B cell (primary cell): ENCODE data around the gene PCOLCE2. TPM values are rescaled to one million over a fixed set of nuclear protein-coding genes. Genes with fewer than 3 reads are reported as not detected.

Experiments
- ATAC-seq: fragments of 200-7000 bp; cut with Tn5 transposase; one replicate; pipeline ENCODE4 v1.10.0; 2021; ENCODE audit warnings: low read depth, mild to moderate bottlenecking, moderate number of reproducible peaks, moderate library complexity
- CTCF ChIA-PET: fragments of 350-600 bp; sonication (Branson Sonifier 250); formaldehyde crosslinking; loops from one replicate; lab custom pipeline; 2021; ENCODE audit warnings: antibody characterized with exemption, inconsistent platforms; lab: Charles Lee
- POLR2A ChIA-PET: fragments of 350-600 bp; sonication (Branson Sonifier 250); formaldehyde crosslinking; loops from one replicate; lab custom pipeline; 2021; ENCODE audit warnings: antibody characterized with exemption; lab: Charles Lee
- DNase-seq: peaks from one replicate; pipeline ENCODE4 v3.0.0; 2013
- H2AFZ ChIP-seq: 2 replicates; pipeline ENCODE4 v1.6.1; 2012; ENCODE audit warnings: mild to moderate bottlenecking, low read depth, low read length; ENCODE audit not compliant: insufficient read depth, poor library complexity, severe bottlenecking
- H3K27ac ChIP-seq, 2 donors: 1 replicate in 1 of 2; 2 replicates in 1 of 2; pipeline ENCODE4 v1.5.1; 2012 to 2013; ENCODE audit warnings: low read length in 2 of 2, mild to moderate bottlenecking in 2 of 2, moderate library complexity in 1 of 2
- H3K27me3 ChIP-seq, 4 experiments: fragments of 200-600 bp in 1 of 4; sonication (generic) in 1 of 4; replicated peaks in 1 of 4; 1 replicate in 2 of 4; 2 replicates in 2 of 4; pipeline versions ENCODE4 v1.6.1 to v1.7.0; 2013 to 2016; ENCODE audit warnings: low read length in 3 of 4, mild to moderate bottlenecking in 2 of 4, mixed read lengths in 1 of 4, moderate library complexity in 1 of 4; ENCODE audit not compliant: insufficient read depth in 4 of 4, control insufficient read depth in 3 of 4; ENCODE audit errors: control extremely low read depth in 1 of 4
- H3K36me3 ChIP-seq, 2 experiments: replicated peaks in 1 of 2; 1 replicate in 1 of 2; 2 replicates in 1 of 2; pipeline versions ENCODE4 v1.6.1 to v1.7.1; 2013; ENCODE audit warnings: low read length in 1 of 2; ENCODE audit not compliant: insufficient read depth in 2 of 2, control insufficient read depth in 1 of 2; ENCODE audit errors: control extremely low read depth in 1 of 2, extremely low read depth in 1 of 2
- H3K4me1 ChIP-seq, 2 donors: fragments of 200-600 bp in 1 of 2; sonication (generic) in 1 of 2; 1 replicate in 1 of 2; 2 replicates in 1 of 2; pipeline versions ENCODE4 v1.5.1 to v1.6.1; 2013 to 2017; ENCODE audit warnings: low read length in 2 of 2; ENCODE audit not compliant: control insufficient read depth in 2 of 2, insufficient read depth in 2 of 2
- H3K4me2 ChIP-seq: replicated peaks from 2 replicates; pipeline ENCODE3; 2012; ENCODE audit warnings: mild to moderate bottlenecking, low read depth, low read length; ENCODE audit not compliant: poor library complexity, severe bottlenecking
- H3K4me3 ChIP-seq, 5 experiments: fragments of 200-600 bp in 1 of 5; sonication (generic) in 1 of 5; 1 replicate in 3 of 5; 2 replicates in 2 of 5; pipeline versions ENCODE4 v1.5.1 to v1.7.0; 2011 to 2016; ENCODE audit warnings: low read length in 4 of 5, mild to moderate bottlenecking in 4 of 5, low read depth in 2 of 5, control low read depth in 1 of 5, moderate library complexity in 1 of 5; ENCODE audit not compliant: insufficient read depth in 1 of 5; ENCODE audit errors: control extremely low read depth in 1 of 5, extremely low read depth in 1 of 5
- H3K79me2 ChIP-seq: fragments of 200-600 bp; sonication (generic); one replicate; pipeline ENCODE4 v1.6.0; 2016; ENCODE audit warnings: low read length; ENCODE audit not compliant: control insufficient read depth, insufficient read depth
- H3K9ac ChIP-seq: fragments of 200-600 bp; sonication (generic); 2 replicates; pipeline ENCODE4 v1.6.1; 2017; ENCODE audit warnings: mild to moderate bottlenecking, low read length, moderate library complexity
- H3K9me3 ChIP-seq, 3 donors: one replicate each; pipeline versions ENCODE4 v1.6.1 to v1.7.1; 2013; ENCODE audit warnings: low read length in 2 of 3; ENCODE audit not compliant: control insufficient read depth in 2 of 3, insufficient read depth in 1 of 3; ENCODE audit errors: control extremely low read depth in 1 of 3
- H4K20me1 ChIP-seq: 2 replicates; pipeline ENCODE4 v1.6.0; 2012; ENCODE audit warnings: mild to moderate bottlenecking, low read length; ENCODE audit not compliant: insufficient read depth, control insufficient read depth, poor library complexity, severe bottlenecking
- H3K27ac Mint-ChIP-seq: one replicate; pipeline ENCODE4 v1.8.0; 2021; ENCODE audit warnings: mixed read lengths
- H3K27me3 Mint-ChIP-seq: one replicate; pipeline ENCODE4 v1.8.0; 2021; ENCODE audit warnings: mixed read lengths
- H3K4me1 Mint-ChIP-seq: one replicate; pipeline ENCODE4 v1.8.0; 2021; ENCODE audit warnings: mixed read lengths
- H3K4me3 Mint-ChIP-seq: one replicate; pipeline ENCODE4 v1.8.0; 2021; ENCODE audit warnings: mixed read lengths
- H3K9me3 Mint-ChIP-seq: one replicate; pipeline ENCODE4 v1.8.0; 2022; ENCODE audit warnings: mixed read lengths; ENCODE audit not compliant: insufficient read depth
- EZH2 ChIP-seq: IDR thresholded peaks from 2 replicates; pipeline ENCODE4 v1.6.1; 2012; ENCODE audit warnings: borderline replicate concordance, low read depth, mild to moderate bottlenecking, moderate library complexity, low read length; ENCODE audit not compliant: insufficient read depth, poor library complexity, severe bottlenecking
- WGBS: methylation state at CpG from one replicate; pipeline ENCODE4 v1.1.5; 2013; ENCODE audit warnings: missing lambda C conversion rate; ENCODE audit not compliant: insufficient coverage; 5-methylcytosine and 5-hydroxymethylcytosine counted together
- intact Hi-C: fragments of 100-400 bp; cut with micrococcal nuclease; formaldehyde crosslinking; loops from one replicate; pipeline ENCODE4 v1.10.0; 2022
- polyA plus RNA-seq: library from polyadenylated mRNA; depleted of rRNA; stranded (reverse); fragments of >200 nt; gene quantifications from 2 replicates; pipeline ENCODE4 v1.2.3, GENCODE V29; 2012
- total RNA-seq, 2 donors: library from RNA; stranded (reverse); fragments of 120-200 nt in 1 of 2; gene quantifications; 1 replicate in 1 of 2; 2 replicates in 1 of 2; pipeline versions ENCODE4 v1.2.3 to v1.2.4, GENCODE V29; 2013 to 2022
- TF ChIP-seq, protein P1 (sequence below): fragments of 200-600 bp; IDR thresholded peaks from one replicate; pipeline ENCODE4 v1.8.0; 2022; ENCODE audit warnings: antibody characterized with exemption, mild to moderate bottlenecking

The PCOLCE2 gene
- total and polyA plus RNA-seq, 2 donors (not counting 1 experiment from before 2014, with no cell fraction given), result not detected

DNA sequence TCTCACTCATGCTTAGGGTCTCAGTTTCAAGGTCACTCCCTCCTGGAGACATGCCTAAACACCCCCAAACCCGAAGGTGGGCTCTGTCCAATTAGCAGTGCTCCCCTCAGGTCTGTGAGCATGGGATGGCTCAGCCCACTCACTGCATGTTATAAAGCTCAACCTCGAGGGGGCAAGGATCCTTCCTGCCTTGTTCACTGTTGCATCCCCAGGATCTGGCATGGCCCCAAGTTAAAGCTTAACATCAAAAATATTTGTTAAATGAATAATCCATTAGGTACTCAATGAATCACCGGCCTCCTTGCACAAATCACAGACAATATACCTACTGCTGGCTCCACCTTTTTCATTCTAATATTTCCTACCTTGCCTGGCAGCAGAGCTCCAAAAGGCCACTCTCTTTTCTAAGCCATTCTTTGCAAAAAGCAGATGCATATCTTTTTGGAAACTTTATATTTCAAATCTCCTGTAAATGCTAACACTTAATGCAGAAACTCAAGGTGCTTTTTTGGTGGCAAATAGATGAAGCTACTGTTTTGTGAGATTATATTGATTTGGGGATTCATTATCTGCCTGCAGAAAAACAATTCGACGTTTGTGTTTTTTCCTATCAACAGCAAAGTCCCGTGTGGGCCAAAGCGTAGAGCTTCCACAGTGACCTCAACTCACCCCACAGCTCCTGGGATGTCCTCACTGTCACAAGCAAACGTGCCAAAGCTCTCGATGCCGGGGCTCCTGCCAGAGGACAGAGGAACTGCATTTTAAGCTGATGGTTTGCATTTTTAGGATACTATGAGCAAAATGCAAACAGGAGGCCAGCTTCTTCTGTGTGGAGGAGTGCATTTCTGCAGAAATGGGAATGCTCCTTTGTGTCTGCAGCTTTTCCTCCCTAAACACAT lies 35.4 kb downstream of the PCOLCE2 start:
- Mint-ChIP-seq H3K9me3 (no peaks in the 10 kb centered on the region), H3K27ac (no peak overlapping the region), H3K4me1 (no peaks in the 10 kb centered on the region), H3K27me3 (no peaks in the 10 kb centered on the region), H3K4me3 (no peak overlapping the region)
- intact Hi-C loops, result no loop called here
- Histone ChIP-seq H3K4me2 (no peak overlapping the region), H4K20me1 (no peaks in the 10 kb centered on the region), H3K4me1 (no peaks in the 10 kb centered on the region), H2AFZ (no peak overlapping the region), H3K9me3 (no peaks in the 10 kb centered on the region), H3K27ac (no peak overlapping the region), H3K27me3 (peaks cover 0 to 5% (median 0%) of the 10 kb centered on the region in 4 experiments), H3K36me3 (no peaks in the 10 kb centered on the region), H3K4me3 (no peak overlapping the region), H3K79me2 (no peaks in the 10 kb centered on the region), H3K9ac (no peak overlapping the region)
- no peak for TF ChIP-seq EZH2
- TF ChIP-seq, protein P1, sequence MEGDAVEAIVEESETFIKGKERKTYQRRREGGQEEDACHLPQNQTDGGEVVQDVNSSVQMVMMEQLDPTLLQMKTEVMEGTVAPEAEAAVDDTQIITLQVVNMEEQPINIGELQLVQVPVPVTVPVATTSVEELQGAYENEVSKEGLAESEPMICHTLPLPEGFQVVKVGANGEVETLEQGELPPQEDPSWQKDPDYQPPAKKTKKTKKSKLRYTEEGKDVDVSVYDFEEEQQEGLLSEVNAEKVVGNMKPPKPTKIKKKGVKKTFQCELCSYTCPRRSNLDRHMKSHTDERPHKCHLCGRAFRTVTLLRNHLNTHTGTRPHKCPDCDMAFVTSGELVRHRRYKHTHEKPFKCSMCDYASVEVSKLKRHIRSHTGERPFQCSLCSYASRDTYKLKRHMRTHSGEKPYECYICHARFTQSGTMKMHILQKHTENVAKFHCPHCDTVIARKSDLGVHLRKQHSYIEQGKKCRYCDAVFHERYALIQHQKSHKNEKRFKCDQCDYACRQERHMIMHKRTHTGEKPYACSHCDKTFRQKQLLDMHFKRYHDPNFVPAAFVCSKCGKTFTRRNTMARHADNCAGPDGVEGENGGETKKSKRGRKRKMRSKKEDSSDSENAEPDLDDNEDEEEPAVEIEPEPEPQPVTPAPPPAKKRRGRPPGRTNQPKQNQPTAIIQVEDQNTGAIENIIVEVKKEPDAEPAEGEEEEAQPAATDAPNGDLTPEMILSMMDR, result no peak
- WGBS, result 75% methylated on average over 5 of the region's 10 CpGs
- ChIA-PET POLR2A (no interaction called here), CTCF (interaction anchor here (0.7 kb wide), 1 partner anchor 445 kb away, joined by 3 read pairs; no protein-coding TSS in a partner anchor)
- ATAC-seq, result no peak
- no peak for DNase-seq

DNA sequence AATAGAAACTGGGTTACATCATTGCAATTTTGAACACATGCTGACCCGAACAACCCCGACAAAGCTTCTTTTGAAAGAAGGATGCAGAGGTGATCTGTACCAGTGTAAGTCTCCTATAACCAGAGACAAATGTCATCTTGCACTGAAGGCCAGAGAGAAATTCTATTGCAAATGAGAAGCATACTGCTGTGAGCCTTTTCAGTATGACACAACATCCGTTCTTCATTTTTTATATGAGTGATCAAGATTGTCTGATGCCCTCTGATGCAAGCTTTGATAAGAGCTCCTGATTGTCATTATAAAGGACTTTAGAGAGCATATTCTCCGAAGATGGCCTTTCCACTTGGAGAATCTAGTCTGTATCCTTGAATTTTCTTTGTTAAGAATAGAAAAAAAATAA lies 36.9 kb downstream of the PCOLCE2 start:
- DNase-seq, result no peak
- TF ChIP-seq, protein P1, result no peak
- no peak for TF ChIP-seq EZH2
- no peak overlapping the region for H3K4me3 Mint-ChIP-seq
- no peaks in the 10 kb centered on the region for H3K27me3 Mint-ChIP-seq
- Histone ChIP-seq H3K9me3 (no peaks in the 10 kb centered on the region), H3K27ac (no peak overlapping the region), H3K9ac (no peak overlapping the region), H3K36me3 (no peaks in the 10 kb centered on the region), H3K4me1 (no peaks in the 10 kb centered on the region), H4K20me1 (no peaks in the 10 kb centered on the region), H3K4me3 (no peak overlapping the region), H3K79me2 (no peaks in the 10 kb centered on the region), H2AFZ (no peak overlapping the region), H3K4me2 (no peak overlapping the region), H3K27me3 (peaks cover 0 to 5% (median 0%) of the 10 kb centered on the region in 4 experiments)
- 92% methylated on average over 2 of the region's 4 CpGs for WGBS
- ChIA-PET POLR2A (no interaction called here), CTCF (no interaction called here)
- H3K9me3 Mint-ChIP-seq, result no peaks in the 10 kb centered on the region
- no peaks in the 10 kb centered on the region for H3K4me1 Mint-ChIP-seq
- ATAC-seq, result no peak
- H3K27ac Mint-ChIP-seq, result no peak overlapping the region
- intact Hi-C loops, result no loop called here
